IPS-18c (cell line): ENCODE results near the gene IQGAP2.
"Not testable (repeated sequence)": the region's sequence is repeated elsewhere in the genome, so short reads cannot be mapped to it uniquely, and the experiment has no call there.

Source experiments
- H3K4me3 ChIP-seq: 2 replicates; pipeline ENCODE4 v1.7.0; 2013; ENCODE audit warnings: low read depth, mild to moderate bottlenecking, low read length, moderate library complexity; ENCODE audit not compliant: insufficient read depth
- H3K9me3 ChIP-seq: one replicate; pipeline ENCODE4 v1.6.1; 2013; ENCODE audit warnings: mild to moderate bottlenecking, low read length, moderate library complexity; ENCODE audit not compliant: control insufficient read depth, insufficient read depth

Gene IQGAP2

GRCh38 chr5:76548525-76549229 is 145.6 kb downstream of the IQGAP2 start:
- no peak overlapping the region for H3K4me3 ChIP-seq
- H3K9me3 ChIP-seq: no peaks in the 10 kb centered on the region

DNA sequence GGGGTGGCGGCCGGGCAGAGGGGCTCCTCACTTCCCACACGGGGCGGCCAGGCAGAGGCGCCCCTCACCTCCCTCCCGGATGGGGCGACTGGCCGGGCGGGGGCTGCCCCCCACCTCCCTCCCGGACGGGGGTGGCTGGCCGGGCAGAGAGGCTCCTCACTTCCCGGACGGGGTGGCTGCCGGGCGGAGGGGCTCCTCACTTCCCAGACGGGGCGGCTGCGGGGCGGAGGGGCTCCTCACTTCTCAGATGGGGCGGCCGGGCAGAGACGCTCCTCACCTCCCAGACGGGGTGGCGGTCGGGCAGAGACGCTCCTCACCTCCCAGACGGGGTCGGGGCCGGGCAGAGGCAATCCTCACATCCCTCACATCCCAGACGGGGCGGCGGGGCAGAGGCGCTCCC is 147.8 kb downstream of the IQGAP2 start:
- H3K4me3 ChIP-seq, H3K9me3 ChIP-seq: not testable (repeated sequence)

DNA sequence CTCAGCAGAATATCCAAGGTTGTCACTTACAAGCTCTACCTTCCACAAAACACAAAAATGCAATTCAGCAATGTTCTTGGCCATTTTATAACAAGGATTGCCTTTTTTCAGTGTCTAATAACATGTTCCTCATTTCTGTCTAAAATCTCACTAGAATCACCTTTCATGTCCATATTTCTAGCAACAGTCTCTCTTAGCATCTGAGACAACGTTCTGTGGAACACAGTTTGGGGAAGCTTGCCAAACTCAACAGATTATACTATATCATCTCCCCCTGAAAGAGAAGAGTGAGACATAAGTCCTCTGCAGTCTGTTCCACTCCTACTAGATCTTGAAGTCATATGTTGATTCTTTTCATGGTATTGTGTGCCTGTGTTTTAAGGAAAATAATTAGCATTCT is 149.5 kb downstream of the IQGAP2 start:
- no peak overlapping the region for H3K4me3 ChIP-seq
- H3K9me3 ChIP-seq: no peaks in the 10 kb centered on the region

- H3K9me3 ChIP-seq: no peaks in the 10 kb centered on the region
These were observed 150.2 kb downstream of the IQGAP2 start for GRCh38 chr5:76553251-76553650.

GRCh38 chr5:76555114-76555513 is 152.0 kb downstream of the IQGAP2 start:
- H3K4me3 ChIP-seq: no peak overlapping the region

More at GRCh38 chr5:76553251-76553650, 150.2 kb downstream of the IQGAP2 start:
- no peak overlapping the region for H3K4me3 ChIP-seq

GRCh38 chr5:76555717-76556116 is 152.6 kb downstream of the IQGAP2 start:
- no peaks in the 10 kb centered on the region for H3K9me3 ChIP-seq
- no peak overlapping the region for H3K4me3 ChIP-seq

More at GRCh38 chr5:76555114-76555513, 152.0 kb downstream of the IQGAP2 start:
- H3K9me3 ChIP-seq: no peaks in the 10 kb centered on the region

DNA sequence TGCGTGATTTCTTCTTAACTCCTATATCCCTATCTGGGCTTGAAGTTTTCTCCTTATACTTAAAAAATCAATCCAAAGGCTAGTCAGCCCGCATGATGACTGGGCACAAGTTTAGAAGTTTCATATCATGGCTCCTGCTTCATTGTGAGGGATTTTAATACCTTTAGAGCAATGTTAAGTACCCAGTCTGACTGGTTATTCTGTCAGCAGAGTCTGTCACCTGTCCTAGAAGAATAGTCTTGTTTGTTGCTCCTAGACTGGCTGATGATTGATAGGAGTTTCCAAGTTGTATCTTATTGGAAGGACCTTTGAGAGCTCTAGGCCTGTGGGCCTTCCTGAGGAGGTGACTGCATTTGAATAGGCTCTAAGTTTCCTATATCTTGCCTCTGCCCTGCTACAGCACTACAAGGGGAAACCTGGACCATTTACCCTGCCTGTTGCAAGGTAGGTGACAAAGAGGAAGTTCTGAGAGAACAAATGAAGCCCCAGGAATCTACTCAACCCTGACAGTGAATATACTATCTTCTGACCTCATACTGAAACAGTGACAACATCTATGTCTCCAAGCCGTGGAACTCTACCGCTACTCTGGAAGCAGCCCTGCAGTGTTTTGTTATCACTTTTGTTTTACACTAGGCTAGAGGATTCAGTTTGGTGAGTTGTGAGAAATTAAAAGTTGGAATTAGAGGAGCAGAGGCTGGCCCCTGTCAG is 153.6 kb downstream of the IQGAP2 start:
- Histone ChIP-seq H3K4me3 (no peak overlapping the region), H3K9me3 (no peaks in the 10 kb centered on the region)

DNA sequence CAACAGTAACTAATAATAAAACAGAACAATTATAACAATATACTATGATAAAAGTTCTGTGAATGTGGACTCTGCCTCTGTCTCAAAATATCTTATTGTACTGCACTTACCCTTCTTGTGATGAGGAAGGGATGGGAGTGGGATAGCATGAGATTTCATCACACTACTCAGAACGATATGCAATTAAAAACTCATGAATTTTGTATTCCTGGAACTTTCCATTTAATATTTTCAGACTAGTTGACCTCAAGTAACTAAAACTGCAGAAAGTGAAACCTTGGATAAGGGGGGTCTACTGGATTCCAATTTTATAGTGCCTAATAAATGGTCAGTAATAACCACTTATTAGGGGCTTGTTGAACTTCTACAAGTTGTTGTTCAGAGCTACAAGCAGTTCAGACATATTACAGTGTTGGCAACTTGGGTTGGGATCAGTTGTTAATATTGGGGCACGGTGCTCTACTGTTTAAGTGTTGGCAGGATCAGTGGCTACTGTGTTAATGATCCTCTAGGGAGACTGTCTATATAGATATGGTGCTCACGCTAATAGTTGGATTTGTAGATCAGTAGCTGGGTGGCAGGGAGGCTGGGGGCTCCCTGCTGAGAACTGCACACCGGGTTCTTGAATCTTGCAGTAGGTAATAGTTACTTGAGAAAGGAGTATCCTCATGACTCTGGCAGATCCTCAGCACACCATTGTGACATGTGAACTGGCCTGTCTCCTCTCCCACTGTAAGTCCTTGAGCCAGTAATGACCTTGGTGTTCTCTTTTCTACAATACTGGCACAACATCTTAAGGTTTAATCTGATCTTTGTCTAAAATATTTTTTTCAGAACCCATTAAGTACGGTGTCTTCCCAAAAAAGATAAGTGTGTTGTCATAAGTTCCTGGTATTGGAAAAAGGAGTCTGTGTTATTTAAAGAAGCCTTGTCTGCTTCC is 158.1 kb downstream of the IQGAP2 start:
- no peaks in the 10 kb centered on the region for H3K9me3 ChIP-seq
- H3K4me3 ChIP-seq: no peak overlapping the region

DNA sequence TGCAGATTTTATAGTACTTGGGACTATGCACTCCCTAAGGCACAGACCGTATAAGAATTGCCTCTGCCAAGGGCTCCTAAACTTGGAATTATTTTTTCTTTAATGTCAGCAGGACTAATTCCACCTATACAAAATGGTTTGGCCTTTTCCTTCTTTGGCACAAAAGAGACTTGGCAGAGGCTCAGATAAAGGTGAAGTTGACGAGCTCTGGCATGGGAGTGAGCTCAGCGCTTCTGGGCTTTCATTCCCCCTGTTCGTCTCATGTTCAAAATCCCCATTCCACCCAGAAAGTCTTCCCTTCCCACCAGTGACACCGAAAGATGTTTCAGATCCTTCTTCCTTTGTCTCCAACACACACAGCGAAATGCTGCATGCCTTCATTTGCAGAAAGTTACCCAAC is 158.9 kb downstream of the IQGAP2 start:
- Histone ChIP-seq H3K4me3 (no peak overlapping the region), H3K9me3 (no peaks in the 10 kb centered on the region)

- Histone ChIP-seq H3K4me3 (no peak overlapping the region), H3K9me3 (no peaks in the 10 kb centered on the region)
These were observed 161.9 kb downstream of the IQGAP2 start for GRCh38 chr5:76565009-76565408.

GRCh38 chr5:76570153-76570552 is 167.1 kb downstream of the IQGAP2 start:
- no peaks in the 10 kb centered on the region for H3K9me3 ChIP-seq
- H3K4me3 ChIP-seq: no peak overlapping the region

DNA sequence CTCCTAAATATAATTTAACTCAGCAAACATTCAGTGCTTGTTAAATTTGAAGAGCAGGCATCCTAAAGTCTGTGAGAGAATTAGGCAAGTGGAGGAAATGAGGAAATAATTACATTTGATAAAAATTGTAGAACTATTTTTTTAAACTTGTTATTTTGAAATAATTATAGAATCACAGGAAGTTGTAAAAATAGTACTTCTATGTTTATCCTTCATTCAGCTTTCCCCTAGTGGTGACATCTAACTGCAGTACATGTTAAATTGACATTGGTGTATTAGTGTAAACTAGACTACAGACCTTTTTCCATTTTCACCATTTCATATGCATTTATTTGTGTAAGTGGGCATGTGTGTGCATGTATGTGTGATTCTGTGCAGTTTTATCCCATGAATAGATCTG is 168.5 kb downstream of the IQGAP2 start:
- no peak overlapping the region for H3K4me3 ChIP-seq
- no peaks in the 10 kb centered on the region for H3K9me3 ChIP-seq

GRCh38 chr5:76576450-76576849 is 173.4 kb downstream of the IQGAP2 start:
- Histone ChIP-seq H3K9me3 (no peaks in the 10 kb centered on the region), H3K4me3 (no peak overlapping the region)

- H3K9me3 ChIP-seq: no peaks in the 10 kb centered on the region
- H3K4me3 ChIP-seq: no peak overlapping the region
These were observed 173.9 kb downstream of the IQGAP2 start for GRCh38 chr5:76576996-76577395.

DNA sequence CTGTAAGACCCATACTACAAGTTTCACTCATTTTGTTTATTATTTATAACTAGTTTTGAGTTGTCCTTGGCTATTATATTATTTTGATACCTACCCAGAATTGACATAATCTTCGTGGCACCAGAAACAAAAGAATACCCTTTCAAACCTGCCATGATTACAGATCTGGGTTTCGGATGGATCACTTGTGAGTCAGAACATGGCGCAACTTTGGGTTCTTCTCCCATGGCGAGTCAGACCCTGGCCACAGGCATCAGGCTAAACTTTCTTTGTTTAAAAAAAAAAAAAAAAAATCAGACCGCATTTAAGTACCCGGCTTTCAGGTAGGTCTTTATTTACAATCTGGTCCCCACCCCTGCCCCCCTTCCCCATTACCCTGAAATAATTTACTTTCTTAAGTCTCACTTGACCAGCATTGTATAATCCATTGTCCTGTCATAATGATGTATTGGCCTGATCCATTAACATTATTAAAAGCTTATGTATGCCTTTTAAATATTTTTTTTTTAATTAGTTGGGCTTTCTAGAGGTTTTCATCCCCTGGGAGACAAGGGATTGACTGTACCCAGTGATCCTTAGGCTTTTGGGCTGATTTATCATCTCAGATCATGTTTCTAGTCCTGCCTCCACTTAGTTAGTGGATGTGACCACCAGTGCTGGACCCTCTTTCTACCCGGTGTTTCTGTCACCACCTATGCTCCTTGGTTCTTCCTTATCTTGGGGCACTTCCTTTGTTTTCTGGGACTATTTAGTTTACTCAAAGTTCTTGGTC is 176.3 kb downstream of the IQGAP2 start:
- H3K9me3 ChIP-seq: no peaks in the 10 kb centered on the region
- no peak overlapping the region for H3K4me3 ChIP-seq

GRCh38 chr5:76580981-76581380 is 177.9 kb downstream of the IQGAP2 start:
- Histone ChIP-seq H3K9me3 (no peaks in the 10 kb centered on the region), H3K4me3 (no peak overlapping the region)
